ENCODE results near the gene PUM2.

DNA sequence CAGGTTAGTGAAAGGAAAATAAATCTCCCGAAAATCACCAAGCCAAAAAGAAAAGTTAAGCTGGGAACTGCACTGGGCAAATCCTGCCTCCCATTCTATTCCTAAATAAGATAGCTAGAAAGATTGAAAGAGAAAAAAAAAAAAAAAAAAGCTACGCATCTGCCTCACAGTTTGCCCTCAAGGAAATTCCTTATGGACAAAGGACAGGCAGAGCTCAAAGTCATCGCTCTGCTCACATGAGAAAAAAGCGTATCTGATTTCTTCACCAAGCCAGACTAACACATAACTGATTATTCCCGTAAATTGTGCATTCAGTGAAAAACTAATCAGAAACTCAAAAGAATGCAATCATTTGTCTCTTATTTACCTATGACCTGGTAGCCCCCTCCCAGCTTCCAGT is 50.0 kb downstream of the PUM2 start:
- TF ChIP-seq POLR2A (IDR thresholded peaks at IDR 0.05; ENCODE audit: low read length) (no peak), GATA1 (IDR thresholded peaks at IDR 0.05; ENCODE audit: low read depth, low read length) (no peak)

Data from erythroblast (primary cell).